ENCODE data around the gene UGGT2.

DNA sequence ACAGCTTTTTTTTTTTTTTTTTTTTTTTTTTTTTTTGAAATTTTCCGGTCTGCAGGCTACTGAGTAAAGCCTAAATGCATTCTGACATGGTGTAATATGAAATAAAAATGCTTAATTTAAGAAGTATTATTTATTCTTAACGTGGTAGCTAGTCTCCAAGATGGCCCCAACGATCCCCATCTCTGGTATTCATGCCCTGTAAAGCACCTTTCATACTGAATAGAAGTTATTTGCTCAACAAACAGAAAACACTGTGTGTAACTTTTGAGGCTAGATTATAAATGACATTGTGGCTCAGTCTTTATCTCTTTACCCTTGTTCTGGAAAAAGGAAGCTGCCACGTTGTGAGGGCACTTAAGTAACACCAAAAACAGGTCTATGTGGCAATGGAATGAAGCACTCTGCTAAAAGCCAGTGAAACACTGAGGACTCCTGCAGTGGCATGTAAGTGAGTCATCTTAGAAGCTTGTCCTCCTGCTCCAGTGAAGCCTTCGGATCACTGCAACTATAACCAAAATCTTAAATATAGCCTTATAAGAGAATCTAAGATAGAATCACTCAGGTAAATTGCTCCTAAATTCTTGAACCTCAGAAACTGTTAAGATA lies 128.7 kb downstream of the UGGT2 start:
- TF ChIP-seq, protein P1, sequence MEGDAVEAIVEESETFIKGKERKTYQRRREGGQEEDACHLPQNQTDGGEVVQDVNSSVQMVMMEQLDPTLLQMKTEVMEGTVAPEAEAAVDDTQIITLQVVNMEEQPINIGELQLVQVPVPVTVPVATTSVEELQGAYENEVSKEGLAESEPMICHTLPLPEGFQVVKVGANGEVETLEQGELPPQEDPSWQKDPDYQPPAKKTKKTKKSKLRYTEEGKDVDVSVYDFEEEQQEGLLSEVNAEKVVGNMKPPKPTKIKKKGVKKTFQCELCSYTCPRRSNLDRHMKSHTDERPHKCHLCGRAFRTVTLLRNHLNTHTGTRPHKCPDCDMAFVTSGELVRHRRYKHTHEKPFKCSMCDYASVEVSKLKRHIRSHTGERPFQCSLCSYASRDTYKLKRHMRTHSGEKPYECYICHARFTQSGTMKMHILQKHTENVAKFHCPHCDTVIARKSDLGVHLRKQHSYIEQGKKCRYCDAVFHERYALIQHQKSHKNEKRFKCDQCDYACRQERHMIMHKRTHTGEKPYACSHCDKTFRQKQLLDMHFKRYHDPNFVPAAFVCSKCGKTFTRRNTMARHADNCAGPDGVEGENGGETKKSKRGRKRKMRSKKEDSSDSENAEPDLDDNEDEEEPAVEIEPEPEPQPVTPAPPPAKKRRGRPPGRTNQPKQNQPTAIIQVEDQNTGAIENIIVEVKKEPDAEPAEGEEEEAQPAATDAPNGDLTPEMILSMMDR (IDR thresholded peaks at IDR 0.05), result no peak
- TF ChIP-seq POLR2A (IDR thresholded peaks at IDR 0.05), result no peak

Measured in thyroid gland (tissue), 4 donors.